Heart left ventricle (tissue), 13 donors: ENCODE measurements around the gene DDX39B.

Experiments used
- POLR2A ChIP-seq, 2 donors: fragments of 450-650 bp; IDR thresholded peaks; one replicate each; pipeline ENCODE4 v1.6.1; 2017; ENCODE audit warnings: antibody characterized with exemption in 2 of 2, mild to moderate bottlenecking in 2 of 2, moderate library complexity in 2 of 2
- TF ChIP-seq, protein P1 (sequence below), 12 donors: fragments of 200-600 bp; sonication (generic) in 4 of 12; IDR thresholded peaks; one replicate each; pipeline versions ENCODE4 v1.5.0 to v1.8.0; 2018 to 2022; ENCODE audit warnings: antibody characterized with exemption in 12 of 12, mild to moderate bottlenecking in 5 of 12
- donor health status: ischemic (EF 13 %, LVEDD 7.1; RV severe dilation, severe dysfunction).
- donor health status: DM: no; HTN: yes; CAD: no.
- donor health status: DM: no; HTN: no; CAD: no.
- donor health status: ischemic (EF 25% LVEDD 6.9; RV normal size, moderate dysfunction).
- donor health status: ischemic (EF 25% LVEDD 5.7; RV mildly dilated, moderate dysfunction).
- donor health status: ischemic (EF 35%, LVEDD 5.7; RV mildly dilated, moderate dysfunction).
- donor health status: nonischemic (EF 11% LVEDD 7.7; RV severe dilation, severe dysfunction).
- donor health status: DM: yes; HTN: yes; CAD: no.
- donor health status: PGD.
- donor health status: ischemic (EF 29% LVEDD 5.4; RV normal size, mild dysfunction).
- donor health status: nonischemic (EF 23%, LVEDD 6.1; RV moderate dilation, normal function).

GRCh38 chr6:31557443-31558317 lies 15.9 kb upstream of the DDX39B start:
- TF ChIP-seq, protein P1, sequence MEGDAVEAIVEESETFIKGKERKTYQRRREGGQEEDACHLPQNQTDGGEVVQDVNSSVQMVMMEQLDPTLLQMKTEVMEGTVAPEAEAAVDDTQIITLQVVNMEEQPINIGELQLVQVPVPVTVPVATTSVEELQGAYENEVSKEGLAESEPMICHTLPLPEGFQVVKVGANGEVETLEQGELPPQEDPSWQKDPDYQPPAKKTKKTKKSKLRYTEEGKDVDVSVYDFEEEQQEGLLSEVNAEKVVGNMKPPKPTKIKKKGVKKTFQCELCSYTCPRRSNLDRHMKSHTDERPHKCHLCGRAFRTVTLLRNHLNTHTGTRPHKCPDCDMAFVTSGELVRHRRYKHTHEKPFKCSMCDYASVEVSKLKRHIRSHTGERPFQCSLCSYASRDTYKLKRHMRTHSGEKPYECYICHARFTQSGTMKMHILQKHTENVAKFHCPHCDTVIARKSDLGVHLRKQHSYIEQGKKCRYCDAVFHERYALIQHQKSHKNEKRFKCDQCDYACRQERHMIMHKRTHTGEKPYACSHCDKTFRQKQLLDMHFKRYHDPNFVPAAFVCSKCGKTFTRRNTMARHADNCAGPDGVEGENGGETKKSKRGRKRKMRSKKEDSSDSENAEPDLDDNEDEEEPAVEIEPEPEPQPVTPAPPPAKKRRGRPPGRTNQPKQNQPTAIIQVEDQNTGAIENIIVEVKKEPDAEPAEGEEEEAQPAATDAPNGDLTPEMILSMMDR (IDR thresholded peaks at IDR 0.05): no peak
- TF ChIP-seq POLR2A (IDR thresholded peaks at IDR 0.05): no peak
